Muscle of leg (tissue), 11 donors: ENCODE measurements around the gene ASCL4. TPM values are rescaled to one million over a fixed set of nuclear protein-coding genes. Genes with fewer than 3 reads are reported as not detected.
A peak's percentile ranks its signal among the peaks of the same experiment; 100 is the strongest.

ENCODE experiments used
- DNase-seq: peaks from one replicate; pipeline ENCODE4 v3.0.0; 2013
- H3K27ac ChIP-seq: one replicate; pipeline ENCODE4 v1.5.1; 2013; ENCODE audit warnings: mild to moderate bottlenecking, low read length, control low read depth
- H3K27me3 ChIP-seq: one replicate; pipeline ENCODE4 v1.6.1; 2013; ENCODE audit warnings: low read length; ENCODE audit not compliant: control insufficient read depth, insufficient read depth
- H3K36me3 ChIP-seq: one replicate; pipeline ENCODE4 v1.6.1; 2013; ENCODE audit warnings: low read length; ENCODE audit not compliant: control insufficient read depth, insufficient read depth
- H3K4me1 ChIP-seq: one replicate; pipeline ENCODE4 v1.6.1; 2013; ENCODE audit warnings: low read length; ENCODE audit not compliant: control insufficient read depth, insufficient read depth
- H3K4me3 ChIP-seq: one replicate; pipeline ENCODE4 v1.5.1; 2013; ENCODE audit warnings: low read length, control low read depth
- H3K9me3 ChIP-seq: replicated peaks from 2 replicates; pipeline ENCODE4 v1.6.1; 2013; ENCODE audit warnings: low read depth, low read length; ENCODE audit not compliant: control insufficient read depth
- WGBS: methylation state at CpG from one replicate; pipeline ENCODE4 v1.1.5; 2013; ENCODE audit warnings: missing lambda C conversion rate; ENCODE audit not compliant: insufficient coverage; 5-methylcytosine and 5-hydroxymethylcytosine counted together
- polyA plus RNA-seq, 8 donors: library from polyadenylated mRNA; unstranded; fragments of 120-200 nt; gene quantifications; one replicate each; pipeline versions ENCODE4 v1.2.1 to v1.2.3, GENCODE V29; 2013; ENCODE audit warnings: inconsistent platforms in 1 of 8, low replicate concordance in 1 of 8; ENCODE audit not compliant: insufficient read length in 8 of 8, insufficient read depth in 1 of 8
- total RNA-seq: library from RNA; stranded (reverse); fragments of 120-200 nt; gene quantifications from one replicate; pipeline ENCODE4 v1.2.4, GENCODE V29; 2013

ASCL4 gene
- total and polyA plus RNA-seq, 9 donors: 0.04 to 0.62 TPM; not detected in 7

DNA sequence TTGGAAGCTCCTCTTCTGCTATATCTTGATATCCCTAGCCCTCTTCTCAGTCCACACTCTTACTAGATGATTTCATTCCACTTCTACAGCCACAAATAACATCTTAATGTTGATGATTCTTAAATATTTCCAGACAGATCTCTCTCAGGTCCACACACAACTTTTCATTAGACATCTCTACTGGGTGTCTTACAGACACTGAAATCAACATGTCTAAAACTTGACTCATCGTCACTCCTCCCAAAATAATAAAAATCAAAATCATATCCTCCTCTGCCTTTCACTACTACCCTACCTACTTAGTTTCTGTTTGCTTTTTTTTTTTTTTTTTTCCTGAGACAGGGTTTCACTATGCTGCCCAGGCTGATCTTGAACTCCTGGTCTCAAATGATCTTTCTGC is 25.4 kb upstream of the ASCL4 start:
- DNase-seq: no peak
- no peaks in the 10 kb centered on the region for H3K9me3 ChIP-seq
- H3K27ac ChIP-seq: no peak overlapping the region
- peaks cover 46% of the 10 kb centered on the region for H3K36me3 ChIP-seq
- H3K27me3 ChIP-seq: no peaks in the 10 kb centered on the region
- H3K4me3 ChIP-seq: no peak overlapping the region
- WGBS: 90% methylated on average over 1 of the region's 1 CpG
- no peaks in the 10 kb centered on the region for H3K4me1 ChIP-seq

DNA sequence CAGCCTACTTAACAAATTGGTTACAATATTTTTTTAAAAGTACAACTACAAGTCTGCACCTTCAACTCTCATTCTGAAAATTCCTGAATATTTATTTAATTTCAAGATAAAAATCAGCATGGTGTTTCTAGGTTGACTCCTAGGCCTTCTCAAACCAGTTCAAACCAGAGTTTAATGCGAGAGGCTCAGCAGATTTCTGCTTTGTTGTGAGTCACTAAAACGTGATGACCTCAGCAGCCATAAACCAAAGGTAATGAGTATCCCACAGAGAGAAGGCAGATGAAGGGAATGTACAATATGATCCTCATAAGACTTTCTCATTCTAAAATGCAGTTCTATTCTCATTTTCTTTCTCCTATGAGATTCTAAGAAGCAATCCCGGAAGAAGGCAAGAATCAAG is 15.1 kb upstream of the ASCL4 start:
- no peak overlapping the region for H3K27ac ChIP-seq
- H3K36me3 ChIP-seq: peaks cover 20% of the 10 kb centered on the region
- no peaks in the 10 kb centered on the region for H3K9me3 ChIP-seq
- peaks cover 16% of the 10 kb centered on the region for H3K4me1 ChIP-seq
- peaks cover 5% of the 10 kb centered on the region for H3K27me3 ChIP-seq
- WGBS: no CpG with 5 or more reads among the region's 3 CpGs
- H3K4me3 ChIP-seq: no peak overlapping the region
- DNase-seq: peak; percentile 38

DNA sequence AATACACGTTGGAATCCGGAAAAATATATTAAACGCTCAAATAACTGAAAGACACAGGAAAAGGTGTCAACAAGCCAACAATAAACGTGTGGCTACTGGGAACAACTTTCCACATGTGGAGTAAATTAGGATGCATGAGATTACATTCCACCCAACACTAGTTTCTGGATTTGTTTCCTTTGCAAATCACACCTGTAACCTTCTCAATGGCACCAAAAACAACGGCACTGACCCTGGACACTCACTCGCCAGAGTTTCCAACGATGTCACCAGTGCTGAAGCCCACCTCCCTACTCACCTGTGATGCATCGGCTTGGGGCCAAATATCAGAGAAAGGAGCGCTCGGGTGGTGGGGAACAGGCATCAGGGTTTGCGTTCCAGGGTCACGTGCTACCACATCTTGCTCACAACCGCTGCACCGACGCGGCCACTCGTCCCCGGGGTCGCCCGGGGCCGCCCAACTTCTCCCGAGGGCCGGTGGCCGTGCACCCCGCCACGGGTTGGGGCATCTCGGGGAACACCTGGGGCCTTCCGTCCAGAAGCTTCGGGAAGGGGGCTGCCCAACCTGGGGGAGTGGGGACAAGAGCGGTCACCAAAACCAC is 14.2 kb upstream of the ASCL4 start:
- Histone ChIP-seq H3K9me3 (no peaks in the 10 kb centered on the region), H3K4me3 (peak overlapping the region; percentile 90), H3K36me3 (peaks cover 16% of the 10 kb centered on the region), H3K4me1 (peaks cover 16% of the 10 kb centered on the region), H3K27ac (peak overlapping the region; percentile 60), H3K27me3 (peaks cover 7% of the 10 kb centered on the region)
- WGBS: 0% methylated on average over 25 of the region's 30 CpGs
- DNase-seq: peak; percentile 37

DNA sequence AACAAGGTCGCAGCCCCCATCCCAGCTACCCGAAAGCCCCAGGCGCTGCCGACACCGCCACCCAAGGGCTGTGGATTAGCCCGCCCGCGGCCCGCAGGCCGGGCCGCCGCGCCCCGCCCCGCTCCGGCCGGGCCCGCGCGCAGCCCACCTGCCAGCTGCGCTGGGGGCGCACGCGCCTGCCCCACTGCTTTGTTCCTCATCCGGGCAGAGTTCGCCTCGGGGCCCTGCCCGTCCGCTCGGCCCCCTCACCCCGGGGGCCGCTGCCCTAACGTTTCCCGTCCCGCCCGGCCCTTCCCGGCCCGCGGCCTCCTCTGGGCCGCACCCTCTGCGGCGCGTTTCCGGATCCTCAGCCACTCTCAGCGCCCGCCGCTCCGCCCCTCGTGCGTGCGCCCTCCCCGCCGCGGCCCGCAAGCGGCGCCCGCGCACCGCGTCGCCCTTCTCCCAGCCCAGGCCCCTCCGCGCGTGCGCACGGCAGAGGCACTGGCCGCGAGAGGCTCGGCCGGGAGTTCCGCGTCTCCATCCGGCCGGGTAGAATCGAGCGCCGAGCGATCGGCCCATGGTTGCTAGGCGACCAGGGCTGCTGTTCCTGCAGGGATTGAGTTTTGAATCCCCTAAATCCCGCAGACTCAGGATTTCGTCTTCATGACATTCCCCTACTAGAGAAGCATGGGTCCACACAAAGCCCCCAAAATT is 13.5 kb upstream of the ASCL4 start, which contains the start of gene PRDM4:
Gene PRDM4 (minus strand): TSS at position 329 of the 693 bp plus-strand sequence. CDS start 622 bp downstream, outside the sequence.
- peaks cover 12% of the 10 kb centered on the region for H3K36me3 ChIP-seq
- H3K4me1 ChIP-seq: peaks cover 16% of the 10 kb centered on the region
- peak within 1 kb of the TSS; percentile 60 for H3K27ac ChIP-seq
- peaks cover 7% of the 10 kb centered on the region for H3K27me3 ChIP-seq
- DNase-seq: peak; percentile 99
- H3K4me3 ChIP-seq: peak within 1 kb of the TSS; percentile 90
- under 1% methylated on average over 79 of the region's 83 CpGs for WGBS
- no peaks in the 10 kb centered on the region for H3K9me3 ChIP-seq

DNA sequence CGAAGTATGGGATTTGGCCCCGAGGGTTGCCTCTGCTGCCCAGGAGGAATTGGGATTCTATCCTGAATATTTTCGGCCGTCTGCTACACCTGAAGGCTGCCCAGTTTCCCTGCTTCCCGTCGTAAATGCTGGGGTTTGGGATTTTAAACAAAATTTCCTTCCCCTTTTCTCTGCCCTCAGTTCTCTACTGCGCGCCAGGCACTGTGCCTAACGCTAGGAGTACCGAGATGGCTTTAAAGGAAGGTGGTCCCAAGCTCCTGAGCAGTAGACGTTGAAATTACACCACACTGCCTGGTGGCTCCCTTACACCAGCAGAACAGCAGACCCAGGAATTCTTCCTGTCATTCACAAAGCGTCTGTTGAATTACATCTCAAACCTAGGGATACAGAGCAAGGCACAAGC is 13.0 kb upstream of the ASCL4 start:
- peaks cover 7% of the 10 kb centered on the region for H3K36me3 ChIP-seq
- peaks cover 7% of the 10 kb centered on the region for H3K27me3 ChIP-seq
- peak overlapping the region; percentile 36 for H3K27ac ChIP-seq
- H3K4me1 ChIP-seq: peaks cover 16% of the 10 kb centered on the region
- DNase-seq: no peak
- WGBS: 0% methylated on average over 1 of the region's 12 CpGs
- H3K4me3 ChIP-seq: peak overlapping the region; percentile 57
- H3K9me3 ChIP-seq: no peaks in the 10 kb centered on the region

DNA sequence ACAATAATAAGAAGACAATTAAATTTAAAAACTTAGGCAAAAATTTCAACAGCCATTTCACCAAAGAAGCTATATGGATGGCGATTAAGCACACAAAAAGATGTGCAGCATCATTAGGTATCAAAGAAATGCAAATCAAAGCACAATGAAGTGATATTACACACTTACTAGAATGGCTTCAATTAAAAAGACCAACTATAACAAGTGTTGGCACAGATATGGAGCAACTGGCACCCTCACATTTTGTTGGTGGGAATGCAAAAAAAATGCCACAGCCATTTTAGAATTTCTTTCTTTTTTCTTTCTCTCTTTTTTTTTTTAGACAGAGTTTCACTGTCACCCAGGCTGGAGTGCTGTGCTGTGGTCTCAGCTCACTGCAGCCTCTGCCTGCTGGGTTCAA is 11.6 kb upstream of the ASCL4 start:
- Histone ChIP-seq H3K4me1 (peaks cover 16% of the 10 kb centered on the region), H3K9me3 (no peaks in the 10 kb centered on the region), H3K36me3 (peaks cover 4% of the 10 kb centered on the region), H3K4me3 (no peak overlapping the region), H3K27ac (no peak overlapping the region), H3K27me3 (peaks cover 9% of the 10 kb centered on the region)
- no CpG with 5 or more reads among the region's 1 CpG for WGBS
- no peak for DNase-seq

DNA sequence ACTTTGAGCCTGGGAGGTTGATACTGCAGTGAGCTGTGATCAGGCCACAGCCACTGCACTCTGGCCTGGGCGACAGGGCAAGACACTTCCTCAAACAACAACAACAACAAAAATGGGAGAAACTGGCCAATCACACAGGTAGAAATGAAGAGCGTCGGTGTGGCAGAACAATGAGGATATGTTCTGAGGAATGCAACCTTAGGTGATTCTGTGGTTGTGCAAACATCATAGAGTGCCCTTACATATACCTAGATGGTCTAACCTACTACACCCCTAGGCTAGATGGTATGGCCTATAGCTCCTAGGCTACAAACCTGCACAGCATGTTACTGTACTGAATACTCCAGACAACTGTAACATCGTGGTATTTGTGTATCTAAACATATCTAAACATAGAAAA is 9.9 kb upstream of the ASCL4 start:
- H3K27ac ChIP-seq: no peak overlapping the region
- WGBS: no CpG with 5 or more reads among the region's 4 CpGs
- H3K4me3 ChIP-seq: no peak overlapping the region
- H3K9me3 ChIP-seq: no peaks in the 10 kb centered on the region
- no peak for DNase-seq
- no peaks in the 10 kb centered on the region for H3K36me3 ChIP-seq
- H3K27me3 ChIP-seq: peaks cover 14% of the 10 kb centered on the region
- peaks cover 11% of the 10 kb centered on the region for H3K4me1 ChIP-seq

DNA sequence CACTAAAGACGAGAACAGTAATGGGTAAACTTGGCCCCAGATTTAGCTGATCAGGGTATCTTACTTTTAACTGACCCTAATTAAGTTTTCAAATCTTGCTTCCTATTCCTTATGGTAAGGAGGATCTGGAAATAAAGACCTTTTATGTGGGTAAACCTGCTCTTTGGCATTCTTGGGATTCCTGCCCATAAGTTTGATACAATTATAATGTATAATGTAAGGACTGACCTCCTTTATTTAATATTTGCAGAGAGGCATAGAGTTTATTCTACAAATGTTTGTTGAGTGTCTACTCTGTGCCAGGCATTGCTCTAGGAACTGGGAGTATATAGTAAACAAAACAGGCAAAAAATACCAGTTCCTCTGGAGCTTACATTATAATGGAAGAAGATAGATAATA is 9.2 kb upstream of the ASCL4 start:
- no CpG with 5 or more reads among the region's 1 CpG for WGBS
- H3K4me1 ChIP-seq: peaks cover 7% of the 10 kb centered on the region

DNA sequence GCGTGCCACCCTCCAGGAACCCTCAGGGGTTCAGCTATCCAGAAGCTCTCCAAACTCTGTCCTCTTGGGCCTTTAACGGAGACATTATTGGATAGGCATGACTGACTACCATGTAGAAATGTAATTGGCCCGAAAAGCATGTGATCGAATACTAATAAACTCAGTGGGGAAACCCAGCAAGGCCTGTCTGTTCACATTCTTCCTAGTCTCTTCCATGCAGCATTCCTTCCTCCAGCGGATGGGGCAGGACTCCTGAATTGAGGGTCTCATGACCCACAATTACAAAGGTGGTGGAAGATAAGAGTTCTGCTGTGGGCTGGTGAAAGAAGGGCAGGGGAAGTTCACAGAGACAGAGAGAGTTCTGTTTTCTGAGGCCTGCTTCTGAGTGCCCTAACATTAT is 7.0 kb upstream of the ASCL4 start:
- WGBS: 87% methylated on average over 4 of the region's 5 CpGs
- Histone ChIP-seq H3K27me3 (peaks cover 14% of the 10 kb centered on the region), H3K4me3 (no peak overlapping the region), H3K27ac (no peak overlapping the region), H3K4me1 (no peaks in the 10 kb centered on the region), H3K9me3 (no peaks in the 10 kb centered on the region), H3K36me3 (no peaks in the 10 kb centered on the region)
- DNase-seq: no peak

More for the DNA sequence above, 9.2 kb upstream of the ASCL4 start:
- no peak overlapping the region for H3K4me3 ChIP-seq
- no peaks in the 10 kb centered on the region for H3K9me3 ChIP-seq
- peaks cover 14% of the 10 kb centered on the region for H3K27me3 ChIP-seq
- no peak for DNase-seq
- H3K36me3 ChIP-seq: no peaks in the 10 kb centered on the region
- H3K27ac ChIP-seq: no peak overlapping the region

DNA sequence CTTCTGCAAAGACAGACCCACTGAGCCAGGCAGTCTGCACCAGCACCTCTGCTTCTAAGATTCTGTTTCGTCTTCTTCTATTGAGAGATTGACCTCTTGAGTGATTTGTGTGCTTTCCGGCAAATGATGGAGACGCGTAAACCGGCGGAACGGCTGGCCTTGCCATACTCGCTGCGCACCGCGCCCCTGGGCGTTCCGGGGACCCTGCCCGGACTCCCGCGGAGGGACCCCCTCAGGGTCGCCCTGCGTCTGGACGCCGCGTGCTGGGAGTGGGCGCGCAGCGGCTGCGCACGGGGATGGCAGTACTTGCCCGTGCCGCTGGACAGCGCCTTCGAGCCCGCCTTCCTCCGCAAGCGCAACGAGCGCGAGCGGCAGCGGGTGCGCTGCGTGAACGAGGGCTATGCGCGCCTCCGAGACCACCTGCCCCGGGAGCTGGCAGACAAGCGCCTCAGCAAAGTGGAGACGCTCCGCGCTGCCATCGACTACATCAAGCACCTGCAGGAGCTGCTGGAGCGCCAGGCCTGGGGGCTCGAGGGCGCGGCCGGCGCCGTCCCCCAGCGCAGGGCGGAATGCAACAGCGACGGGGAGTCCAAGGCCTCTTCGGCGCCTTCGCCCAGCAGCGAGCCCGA is 703 bp downstream of the ASCL4 start:
- Histone ChIP-seq H3K36me3 (no peaks in the 10 kb centered on the region), H3K4me1 (no peaks in the 10 kb centered on the region), H3K27ac (no peak overlapping the region), H3K27me3 (peaks cover 37% of the 10 kb centered on the region), H3K9me3 (no peaks in the 10 kb centered on the region), H3K4me3 (no peak overlapping the region)
- peak; percentile 10 for DNase-seq
- 1% methylated on average over 66 of the region's 66 CpGs for WGBS
